Activated CD8-positive, alpha-beta memory T cell treated with anti-CD3 and anti-CD28 coated beads, Interleukin-2, amount 50 U/mL, for 1 hour (primary cell): Measurements from ENCODE around the gene CIAO2A.
"Not testable (repeated sequence)": the region's sequence is repeated elsewhere in the genome, so short reads cannot be mapped to it uniquely, and the experiment has no call there.

Source experiments
- DNase-seq: peaks from one replicate; pipeline ENCODE4 v3.0.0-alpha.2; 2020; ENCODE audit errors: extremely low read depth

CIAO2A gene, protein sequence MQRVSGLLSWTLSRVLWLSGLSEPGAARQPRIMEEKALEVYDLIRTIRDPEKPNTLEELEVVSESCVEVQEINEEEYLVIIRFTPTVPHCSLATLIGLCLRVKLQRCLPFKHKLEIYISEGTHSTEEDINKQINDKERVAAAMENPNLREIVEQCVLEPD

GRCh38 chr15:64093627-64094417 is at the start of gene CIAO2A:
Gene CIAO2A, minus strand, starts transcription at chr15:64093838. Its CDS starts 70 bp downstream, at chr15:64093768.
- peak; percentile 68 for DNase-seq

DNA sequence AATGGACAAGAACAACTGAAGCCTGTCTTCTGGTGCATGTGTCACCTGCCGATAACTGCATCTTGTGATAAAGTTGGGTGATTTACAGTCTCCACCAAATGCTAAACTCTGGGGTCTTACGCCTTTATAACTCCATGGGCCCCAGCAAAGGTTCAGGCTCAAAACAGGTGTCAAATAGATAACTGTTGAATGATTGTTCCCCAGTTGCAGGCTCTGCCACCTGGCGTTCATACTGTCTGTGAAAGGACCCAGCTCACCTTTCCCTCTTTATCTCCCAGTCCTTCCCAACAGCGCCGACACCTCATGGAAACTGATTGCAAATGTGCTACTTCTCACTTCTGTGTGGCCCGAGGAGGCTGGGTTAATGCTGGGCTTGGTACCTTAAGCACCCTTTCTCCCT is 49.6 kb upstream of the CIAO2A start:
- DNase-seq, result no peak

DNA sequence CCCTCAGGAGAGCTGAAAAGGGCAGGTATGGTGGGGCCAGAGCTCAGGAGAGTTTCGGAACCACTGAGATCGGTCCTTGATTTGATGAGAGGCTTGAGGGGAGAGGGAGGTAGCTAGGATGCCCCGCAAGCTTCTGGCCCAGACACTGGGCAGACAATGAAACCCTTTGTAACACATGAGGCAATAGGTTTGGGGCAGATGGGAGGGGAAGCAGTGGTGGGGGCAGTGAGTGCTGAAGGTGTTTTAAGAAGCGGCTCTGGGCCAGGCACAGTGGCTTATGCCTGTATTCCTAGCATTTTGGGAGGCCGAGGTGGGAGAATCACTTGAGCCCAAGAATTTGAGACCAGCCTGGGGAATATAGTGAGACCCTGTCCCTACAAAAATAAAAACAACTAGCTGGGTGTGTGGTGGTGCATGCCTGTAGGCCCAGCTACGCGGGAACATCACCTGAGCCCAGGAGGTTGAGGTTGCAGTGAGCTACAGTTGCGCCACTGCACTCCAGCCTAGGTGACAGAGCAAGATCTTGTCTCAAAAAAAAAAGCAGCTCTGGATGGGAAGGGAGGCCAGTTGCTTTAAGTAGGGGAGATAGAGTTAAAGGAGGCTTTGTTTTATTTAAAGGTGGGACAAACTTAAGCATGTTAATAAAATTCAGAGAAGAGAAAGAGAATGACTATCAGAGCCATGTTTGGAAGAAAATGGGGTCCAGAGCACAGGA is 48.3 kb upstream of the CIAO2A start:
- DNase-seq, result no peak

DNA sequence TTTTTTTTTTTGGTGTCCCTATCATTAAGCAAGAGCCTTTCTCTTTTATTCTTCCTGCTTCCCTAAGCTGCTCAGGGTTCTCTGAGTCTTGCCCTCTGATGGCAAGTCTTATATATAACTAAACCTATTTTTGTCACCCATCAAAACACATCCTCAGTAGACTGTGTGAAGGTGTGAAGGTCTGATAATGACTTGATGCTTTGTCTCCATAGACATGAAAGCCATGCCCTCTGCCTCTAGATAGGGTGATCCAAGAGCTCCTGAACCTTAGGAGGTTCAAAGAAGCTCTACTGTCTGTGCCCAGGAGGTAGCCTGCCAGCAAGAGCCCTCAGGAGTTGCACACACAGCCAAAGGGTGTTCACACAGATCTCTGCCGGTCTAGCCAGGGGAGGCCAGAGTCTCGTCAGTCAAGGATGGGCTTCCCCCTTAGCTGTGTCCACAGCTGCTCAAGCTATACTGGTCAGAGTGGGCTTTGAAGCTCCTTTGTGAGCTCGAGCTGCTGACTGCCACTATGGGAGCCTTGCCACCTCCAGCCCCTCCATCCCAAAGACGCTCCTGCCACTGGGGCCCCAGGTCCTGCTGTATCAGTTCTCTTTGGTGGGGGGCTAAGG is 44.8 kb upstream of the CIAO2A start:
- DNase-seq, result no peak

GRCh38 chr15:64137226-64137833 is 43.7 kb upstream of the CIAO2A start:
- no peak for DNase-seq

GRCh38 chr15:64136347-64136746 is 42.7 kb upstream of the CIAO2A start:
- no peak for DNase-seq

DNA sequence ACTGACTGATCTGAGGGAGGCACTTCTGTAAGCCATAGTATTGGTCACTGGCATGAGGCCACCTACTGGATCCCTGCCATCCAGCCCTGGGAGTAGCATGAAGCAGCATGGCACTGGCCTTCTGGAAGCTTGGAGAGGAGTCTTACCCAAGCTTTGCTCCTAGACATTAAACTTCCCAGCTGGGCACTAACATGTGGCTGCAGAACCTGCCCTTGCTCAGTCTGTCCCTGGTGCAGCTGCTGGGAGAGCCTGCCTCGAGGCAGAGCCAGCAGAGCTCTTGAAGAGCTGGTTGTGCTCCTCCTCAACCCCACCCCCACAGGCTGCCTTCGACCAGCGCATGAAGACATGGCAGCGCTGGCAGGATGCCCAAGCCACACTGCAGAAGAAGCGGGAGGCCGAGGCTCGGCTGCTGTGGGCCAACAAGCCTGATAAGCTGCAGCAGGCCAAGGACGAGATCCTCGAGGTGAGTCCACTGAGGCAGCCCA is 40.7 kb upstream of the CIAO2A start:
- DNase-seq, result no peak

DNA sequence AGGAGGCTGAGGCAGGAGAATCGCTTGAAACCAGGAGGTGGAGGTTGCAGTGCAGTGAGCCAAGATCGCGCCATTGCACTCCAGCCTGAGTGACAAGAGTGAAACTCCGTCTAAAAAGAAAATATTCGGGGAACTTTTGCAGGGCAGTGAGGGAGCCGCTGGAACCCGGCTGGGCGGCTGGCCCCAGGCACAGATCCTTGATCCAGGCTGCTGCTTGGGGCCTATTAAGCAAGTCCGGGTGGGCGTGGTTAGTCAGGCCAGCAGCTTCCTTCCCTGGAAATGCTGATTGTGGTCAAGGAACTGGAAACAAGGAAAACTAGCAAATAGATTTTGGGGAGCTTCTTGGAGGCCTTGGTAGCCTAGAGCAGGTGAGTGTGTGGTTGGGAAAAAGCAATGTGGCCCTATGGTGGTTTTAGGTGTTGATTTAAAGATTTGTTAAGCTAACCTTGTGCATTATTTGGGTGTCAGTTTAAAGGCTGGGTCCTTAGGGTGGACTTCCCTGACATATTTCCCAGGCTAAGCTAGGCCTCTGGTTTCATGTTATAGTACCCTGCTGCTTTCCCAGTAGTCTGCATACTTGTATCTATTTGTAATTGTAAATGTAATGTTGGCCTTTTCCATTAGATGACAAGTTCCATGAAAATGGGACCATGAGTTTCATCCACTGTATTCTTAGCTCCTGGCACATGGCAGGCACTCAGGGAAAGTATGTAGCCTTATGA is 40.1 kb upstream of the CIAO2A start:
- DNase-seq, result no peak

DNA sequence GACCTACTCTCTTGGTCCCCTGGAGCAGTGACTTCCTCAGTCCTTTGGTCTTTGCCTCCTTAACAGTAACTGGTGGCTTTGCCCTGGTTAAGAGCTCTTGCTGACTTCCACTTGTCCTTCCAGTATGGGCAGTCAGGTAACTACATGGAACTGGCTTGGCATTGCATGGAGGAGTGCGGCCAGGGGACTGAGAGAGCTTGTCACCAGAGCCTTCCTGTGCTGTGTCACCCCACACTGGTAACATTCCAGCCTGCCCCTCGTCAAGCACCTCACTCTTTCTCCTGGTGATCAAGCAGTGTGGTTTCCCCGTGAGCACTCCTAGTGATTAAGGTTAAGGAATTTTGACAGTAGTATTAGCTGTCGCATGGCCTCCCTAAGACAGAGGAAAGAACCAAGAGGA is 38.6 kb upstream of the CIAO2A start:
- DNase-seq, result no peak

GRCh38 chr15:64131547-64131946 is 37.9 kb upstream of the CIAO2A start:
- DNase-seq, result no peak

- DNase-seq, result no peak
Observed at GRCh38 chr15:64130159-64130558, 36.5 kb upstream of the CIAO2A start.

- no peak for DNase-seq
Observed at GRCh38 chr15:64127521-64128270, 34.1 kb upstream of the CIAO2A start.

DNA sequence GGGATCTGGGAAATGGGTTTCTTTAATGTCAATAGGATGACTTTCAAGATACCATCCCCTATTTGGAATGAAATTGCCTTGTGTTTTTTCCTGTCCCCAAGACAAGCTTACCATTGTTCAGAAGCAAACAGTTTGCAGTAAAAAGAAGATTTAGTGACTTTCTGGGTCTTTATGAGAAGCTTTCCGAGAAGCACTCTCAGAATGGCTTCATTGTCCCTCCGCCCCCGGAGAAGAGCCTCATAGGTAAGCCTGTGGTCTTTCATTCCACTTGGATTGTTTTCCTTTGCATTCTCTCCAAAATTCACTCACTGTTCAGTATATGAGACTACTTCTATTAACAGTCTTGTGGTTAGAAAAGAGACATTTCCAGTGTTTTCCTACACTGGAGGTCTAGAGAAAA is 32.3 kb upstream of the CIAO2A start:
- no peak for DNase-seq

DNA sequence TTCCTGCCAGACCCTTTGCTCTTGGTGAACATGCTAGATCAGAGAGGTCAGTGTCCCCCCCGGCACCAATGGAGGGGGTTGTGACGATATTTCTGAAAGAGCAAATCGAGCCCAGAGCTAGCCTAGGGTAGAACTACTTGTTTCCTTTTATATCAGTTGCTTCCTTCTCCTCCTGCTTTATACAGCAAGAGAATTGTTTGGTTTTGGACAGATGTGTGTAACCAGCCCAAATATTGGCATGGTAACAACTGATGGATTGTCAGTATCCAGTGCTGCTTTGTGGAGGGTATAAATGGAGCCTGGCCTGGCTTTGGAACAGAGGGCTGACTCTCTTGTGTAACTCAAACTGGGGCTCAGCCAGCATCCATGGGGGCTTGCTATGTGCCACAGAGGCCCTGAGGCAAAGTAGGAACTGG is 29.3 kb upstream of the CIAO2A start:
- no peak for DNase-seq

DNA sequence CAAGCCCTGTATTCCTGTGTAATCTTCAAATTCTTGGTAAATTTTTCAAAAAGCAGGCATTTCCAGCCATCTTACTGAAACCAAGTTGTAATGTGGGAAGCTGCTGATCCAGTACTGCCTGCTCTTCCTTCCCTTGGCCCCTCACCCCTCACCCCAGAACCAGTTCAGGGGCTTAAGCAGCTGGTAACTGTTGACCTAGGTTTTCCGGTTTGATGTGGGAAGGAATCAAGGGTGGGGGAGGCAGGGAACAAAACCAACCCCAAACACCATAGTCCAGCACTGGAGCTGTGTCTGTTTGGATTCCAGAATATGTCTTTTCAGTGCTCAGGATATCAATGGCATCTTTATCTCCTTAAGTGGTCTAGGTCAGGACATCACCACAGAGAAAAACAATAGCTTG is 28.8 kb upstream of the CIAO2A start:
- DNase-seq, result no peak

- no peak for DNase-seq
Observed at GRCh38 chr15:64121614-64122013, 28.0 kb upstream of the CIAO2A start.

GRCh38 chr15:64120322-64120721 is 26.7 kb upstream of the CIAO2A start:
- not testable (repeated sequence) for DNase-seq

DNA sequence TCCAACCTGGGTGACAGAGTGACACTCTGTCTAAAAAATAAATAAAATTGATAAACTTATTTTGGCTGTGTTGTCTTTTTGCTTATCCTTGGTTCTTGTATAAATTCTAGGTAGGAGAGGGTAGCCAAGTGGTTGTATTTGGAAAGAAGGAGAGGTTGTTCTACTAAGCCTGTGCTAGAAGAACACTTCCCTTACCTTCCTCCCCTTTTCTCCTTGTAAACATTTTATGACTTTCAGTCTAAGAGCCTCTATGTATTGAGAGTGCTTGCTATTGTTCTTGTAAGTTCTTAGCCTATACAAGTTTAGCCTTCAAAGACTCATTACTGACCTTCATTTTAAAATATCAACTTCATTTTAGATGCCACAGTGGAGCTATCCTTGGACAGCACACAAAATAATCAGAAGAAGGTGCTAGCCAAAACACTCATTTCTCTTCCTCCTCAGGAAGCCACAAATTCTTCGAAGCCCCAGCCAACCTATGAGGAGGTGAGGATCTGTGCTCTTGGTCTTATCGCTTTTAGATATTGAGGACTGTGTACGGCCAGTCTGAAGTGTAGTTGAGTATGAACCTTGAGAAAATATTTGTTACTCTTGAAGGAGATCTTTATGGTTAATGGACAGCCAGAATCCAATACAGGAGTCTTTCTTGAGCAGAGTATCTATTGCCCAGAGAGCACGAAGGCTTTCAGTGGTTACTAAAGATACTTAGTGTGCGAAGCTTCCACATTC is 24.3 kb upstream of the CIAO2A start:
- no peak for DNase-seq

GRCh38 chr15:64112904-64113303 is 19.3 kb upstream of the CIAO2A start:
- no peak for DNase-seq
